ENCODE results near the gene C16orf96. TPM values are rescaled to one million over a fixed set of nuclear protein-coding genes. Genes with fewer than 3 reads are reported as not detected.

The C16orf96 gene
- total and polyA plus RNA-seq, 2 of the 13 experiments (the other 11 are each of a cell fraction or from before 2014, with no cell fraction given), result 0.03 TPM; not detected in 1

GRCh38 chr16:4564661-4565267, 8.6 kb downstream of the C16orf96 start:
- no peaks in the 10 kb centered on the region for H3K9me3 ChIP-seq (ENCODE audit: low read length)
- no peak overlapping the region for H3K4me3 ChIP-seq (replicated peaks in 1 of 3; ENCODE audit: insufficient read depth in 1 of 3, low read depth in 2 of 3, low read length in 3 of 3)
- H3K27ac ChIP-seq (ENCODE audit: extremely low read length, insufficient read depth, low read length), result no peak overlapping the region
- DNase-seq (ENCODE audit: low spot score), result no peak
- H3K36me3 ChIP-seq (replicated peaks in 1 of 2; ENCODE audit: control insufficient read depth in 1 of 2, insufficient read depth in 2 of 2, low read length in 2 of 2), result no peaks in the 10 kb centered on the region
- H3K9ac ChIP-seq (ENCODE audit: insufficient read depth, low read depth, low read length), result no peak overlapping the region
- in situ Hi-C loops (cut with HindIII; ENCODE audit: extremely low pct_ligation_motif_present, low pct_unique_long_range_greater_than_20kb), result no loop called here
- H2AFZ ChIP-seq (ENCODE audit: low read length), result no peak overlapping the region
- no peaks in the 10 kb centered on the region for H3K79me2 ChIP-seq (ENCODE audit: insufficient read depth, low read length)
- H3K4me1 ChIP-seq (ENCODE audit: insufficient read depth, low read length), result peaks cover 12% of the 10 kb centered on the region
- H3K27me3 ChIP-seq (ENCODE audit: control insufficient read depth in 1 of 2, insufficient read depth in 2 of 2, low read length in 2 of 2), result peaks cover 1 to 25% of the 10 kb centered on the region in 2 experiments; a peak in 3 of 5 replicates
- no TSS peak for BruUV-seq (replicated peaks)
- H4K20me1 ChIP-seq (ENCODE audit: insufficient read depth, low read length), result no peaks in the 10 kb centered on the region
- intact Hi-C loops (cut with micrococcal nuclease; ENCODE audit: unreplicated experiment), result loop anchor here (10.0 kb wide), 1 partner anchor 70 kb away; no protein-coding TSS in a partner anchor
- 72% methylated on average over 17 of the region's 18 CpGs for WGBS (ENCODE audit: low lambda C conversion rate)
- 0 out of 2 replicates have a peak, but pooled peaks have one; percentile 13 for TF ChIP-seq CEBPB (IDR thresholded peaks at IDR 0.05; ENCODE audit: borderline replicate concordance, low read depth, low read length)
- TF ChIP-seq ZNF225 (CRISPR knock-in tag; IDR thresholded peaks at IDR 0.05), result no peak
- no peak for FAIRE-seq
- ChIA-PET CTCF (ENCODE audit: low intra/inter-chr PET ratio, low total read pairs) (no interaction called here), POLR2A (no interaction called here)
- no peak overlapping the region for H3K4me2 ChIP-seq (ENCODE audit: low read depth, low read length)
- ATAC-seq, result no peak

DNA sequence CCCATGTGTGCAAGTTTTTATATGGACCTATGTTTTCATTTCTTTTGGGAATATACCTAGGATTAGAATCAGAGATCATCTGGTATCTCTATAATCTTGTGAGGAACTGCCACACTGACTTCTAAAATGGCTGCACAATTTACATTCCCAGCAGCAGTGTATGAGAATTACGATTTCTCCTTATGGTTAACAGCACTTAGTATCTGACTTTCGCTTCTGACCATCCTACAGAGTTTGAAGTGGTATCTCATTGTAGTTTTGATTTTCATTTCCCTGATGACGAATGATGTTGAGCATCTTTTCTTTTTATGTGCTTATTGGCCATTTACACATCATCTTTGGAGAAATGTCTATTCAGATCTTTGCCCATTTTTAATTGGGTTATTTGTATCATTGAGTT, 10.0 kb downstream of the C16orf96 start:
- Histone ChIP-seq H3K79me2 (ENCODE audit: insufficient read depth, low read length) (no peaks in the 10 kb centered on the region), H3K9me3 (ENCODE audit: low read length) (no peaks in the 10 kb centered on the region), H3K36me3 (replicated peaks in 1 of 2; ENCODE audit: control insufficient read depth in 1 of 2, insufficient read depth in 2 of 2, low read length in 2 of 2) (no peaks in the 10 kb centered on the region), H3K4me3 (replicated peaks in 1 of 3; ENCODE audit: insufficient read depth in 1 of 3, low read depth in 2 of 3, low read length in 3 of 3) (no peak overlapping the region), H3K27ac (ENCODE audit: extremely low read length, insufficient read depth, low read length) (no peak overlapping the region), H3K4me2 (ENCODE audit: low read depth, low read length) (no peak overlapping the region), H3K9ac (ENCODE audit: insufficient read depth, low read depth, low read length) (no peak overlapping the region), H2AFZ (ENCODE audit: low read length) (no peak overlapping the region), H3K4me1 (ENCODE audit: insufficient read depth, low read length) (peaks cover 24% of the 10 kb centered on the region), H3K27me3 (ENCODE audit: control insufficient read depth in 1 of 2, insufficient read depth in 2 of 2, low read length in 2 of 2) (peaks cover 0 to 27% of the 10 kb centered on the region in 2 experiments; a peak in 2 of 5 replicates), H4K20me1 (ENCODE audit: insufficient read depth, low read length) (no peaks in the 10 kb centered on the region)
- ChIA-PET CTCF (ENCODE audit: low intra/inter-chr PET ratio, low total read pairs) (no interaction called here), POLR2A (no interaction called here)
- DNase-seq (ENCODE audit: low spot score) (no peak), ATAC-seq (no peak), FAIRE-seq (no peak)
- no TSS peak for BruUV-seq (replicated peaks)
- intact Hi-C loops (cut with micrococcal nuclease; ENCODE audit: unreplicated experiment), result loop anchor here (10.0 kb wide), 1 partner anchor 71 kb away; no protein-coding TSS in a partner anchor
- no peak for TF ChIP-seq ZNF788 (CRISPR knock-in tag; IDR thresholded peaks at IDR 0.05; ENCODE audit: borderline replicate concordance)
- no peak for TF ChIP-seq ZBTB37 (CRISPR knock-in tag; IDR thresholded peaks at IDR 0.05)
- TF ChIP-seq CEBPZ (IDR thresholded peaks at IDR 0.05; ENCODE audit: low read length), result no peak
- no peak for TF ChIP-seq ISL2 (CRISPR knock-in tag; IDR thresholded peaks at IDR 0.05)
- TF ChIP-seq ONECUT2 (CRISPR knock-in tag; IDR thresholded peaks at IDR 0.05), result no peak
- TF ChIP-seq SRF (IDR thresholded peaks at IDR 0.05; ENCODE audit: low read depth, low read length), result no peak
- TF ChIP-seq SOX5 (CRISPR knock-in tag; IDR thresholded peaks at IDR 0.05; ENCODE audit: borderline replicate concordance), result no peak
- no peak for TF ChIP-seq KAT2B (IDR thresholded peaks at IDR 0.05; ENCODE audit: borderline replicate concordance, low read depth, low read length)
- no peak for TF ChIP-seq RBAK (CRISPR knock-in tag; IDR thresholded peaks at IDR 0.05)
- TF ChIP-seq KMT2A (CRISPR knock-in tag; IDR thresholded peaks at IDR 0.05), result no peak
- no peak for TF ChIP-seq MIER3 (CRISPR knock-in tag; IDR thresholded peaks at IDR 0.05; ENCODE audit: borderline replicate concordance)
- in situ Hi-C loops (cut with HindIII; ENCODE audit: extremely low pct_ligation_motif_present, low pct_unique_long_range_greater_than_20kb), result no loop called here
- WGBS (ENCODE audit: low lambda C conversion rate), result 26% methylated on average over 3 of the region's 3 CpGs

All from HepG2 (cell line).